Ammon's horn (tissue), 1 donor: Measurements from ENCODE around the gene PKP4.

Experiments
- DNase-seq: peaks from one replicate; pipeline ENCODE4 v3.0.0-alpha.2; 2016; ENCODE audit warnings: low spot score

PKP4 gene

DNA sequence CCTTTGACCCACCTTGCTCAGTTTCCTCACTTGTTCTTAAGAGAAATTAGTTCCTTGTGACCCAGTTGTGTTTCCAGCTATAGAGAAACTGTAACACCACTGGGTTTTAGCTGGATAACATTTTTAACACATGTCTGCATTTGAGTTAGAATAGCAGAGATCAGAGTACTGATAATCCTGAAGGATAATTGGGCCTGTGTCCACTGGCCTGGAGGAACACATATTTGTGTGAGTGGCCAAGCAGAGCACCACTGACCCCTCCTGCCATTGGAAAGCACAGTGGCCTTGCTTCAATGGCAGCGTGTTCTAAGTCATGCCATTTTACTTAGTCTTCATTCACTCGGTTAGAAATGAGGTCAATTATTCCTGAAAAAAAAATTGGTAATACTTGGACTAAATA, 42.6 kb downstream of the PKP4 start:
- DNase-seq, result no peak

DNA sequence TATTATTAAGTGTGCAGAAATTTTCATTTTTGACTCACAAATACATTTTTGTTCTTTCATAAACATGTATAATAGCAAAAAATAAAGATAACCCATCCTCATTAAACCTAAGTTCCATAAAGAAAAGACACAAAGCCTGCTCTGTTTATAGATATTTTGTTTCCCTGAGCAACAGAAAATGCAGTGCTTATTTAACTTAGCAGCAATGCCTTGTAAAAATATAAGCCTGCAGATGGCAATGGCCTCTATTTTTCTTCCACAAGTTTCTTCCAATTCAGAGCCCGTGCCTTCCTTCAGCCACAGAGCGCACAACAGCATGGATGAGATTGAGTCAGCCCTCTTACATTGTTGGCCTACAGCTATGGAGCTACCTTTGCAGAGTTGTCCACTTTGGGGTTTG, 43.6 kb downstream of the PKP4 start:
- no peak for DNase-seq

DNA sequence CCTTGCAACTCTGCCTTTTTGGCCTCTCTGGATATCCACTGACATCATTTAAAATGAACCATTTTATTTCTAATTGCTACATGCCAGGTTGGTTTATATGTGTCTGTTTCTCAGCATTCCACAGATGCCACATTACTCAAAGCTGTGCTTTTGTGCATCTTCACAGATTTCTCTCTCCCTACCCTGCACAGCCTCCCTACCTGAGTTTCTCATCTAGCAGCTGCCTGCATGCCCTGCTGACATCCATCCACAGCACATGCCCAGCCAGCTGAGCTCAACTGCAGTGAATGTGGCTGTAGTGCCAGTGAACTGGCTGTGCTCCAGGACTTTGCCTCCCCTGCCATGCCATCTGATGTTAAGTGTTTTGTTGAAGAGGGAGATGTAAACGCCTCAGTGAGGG, 44.5 kb downstream of the PKP4 start:
- peak; percentile 79 for DNase-seq

DNA sequence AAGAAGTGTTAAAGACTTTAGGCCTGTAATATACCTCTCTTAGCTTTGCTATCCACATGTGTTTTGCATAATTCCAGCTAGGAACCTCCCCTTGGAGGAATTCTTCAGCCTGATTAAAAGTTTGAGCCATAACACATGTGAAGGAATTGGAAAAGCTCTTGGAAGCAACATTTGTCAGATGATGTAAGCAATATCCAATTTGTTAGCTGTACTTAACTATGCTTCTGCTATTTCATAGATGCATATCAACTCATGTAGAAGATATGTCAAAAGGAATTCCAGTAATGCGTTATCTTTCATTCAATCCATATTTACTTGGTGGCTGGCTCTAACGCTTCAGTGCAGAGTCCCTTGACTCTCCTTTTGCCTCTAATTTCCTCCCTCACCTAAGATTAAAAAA, 46.2 kb downstream of the PKP4 start:
- no peak for DNase-seq

DNA sequence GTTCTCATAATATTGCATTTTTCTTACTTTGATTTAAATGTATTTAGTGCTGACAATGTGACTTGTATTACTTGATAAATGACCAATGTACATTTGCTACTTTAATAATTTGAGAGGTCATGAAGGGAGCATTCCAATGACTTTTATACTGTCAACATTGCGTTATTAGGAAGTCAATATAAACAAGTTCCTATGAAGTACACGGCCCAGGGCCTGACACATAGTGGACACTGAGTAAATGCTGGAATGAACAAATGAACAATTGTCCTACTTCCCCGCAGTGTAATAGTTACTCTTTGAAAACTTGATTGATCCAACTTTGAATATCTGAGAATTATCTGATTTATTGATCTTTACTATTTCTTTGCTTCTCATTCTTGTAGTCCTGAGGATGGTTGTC, 47.3 kb downstream of the PKP4 start:
- no peak for DNase-seq

DNA sequence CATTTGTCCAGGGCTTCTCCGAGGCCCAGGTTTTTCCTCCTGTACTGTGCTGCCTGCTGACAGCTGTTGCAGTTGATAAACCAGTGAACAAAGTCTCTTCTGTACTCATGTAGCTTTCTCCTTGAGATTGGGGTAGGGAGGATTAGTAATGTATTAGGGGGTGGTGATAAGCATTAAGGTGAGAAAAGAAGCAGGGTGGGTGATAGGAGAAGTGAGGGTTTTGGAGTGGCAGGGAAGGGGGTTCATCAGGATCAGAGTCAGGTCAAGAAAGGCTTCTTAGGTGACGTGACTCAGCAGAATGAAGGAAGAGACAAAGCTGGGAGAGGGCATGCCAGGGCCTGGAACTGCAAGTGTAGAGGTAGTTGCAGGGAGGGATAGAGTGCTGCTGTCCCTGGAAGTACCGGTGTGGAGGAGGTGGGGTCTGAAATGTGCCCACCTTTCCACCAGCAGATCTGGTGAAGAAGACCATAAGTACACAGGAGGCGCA, 48.7 kb downstream of the PKP4 start:
- no peak for DNase-seq

DNA sequence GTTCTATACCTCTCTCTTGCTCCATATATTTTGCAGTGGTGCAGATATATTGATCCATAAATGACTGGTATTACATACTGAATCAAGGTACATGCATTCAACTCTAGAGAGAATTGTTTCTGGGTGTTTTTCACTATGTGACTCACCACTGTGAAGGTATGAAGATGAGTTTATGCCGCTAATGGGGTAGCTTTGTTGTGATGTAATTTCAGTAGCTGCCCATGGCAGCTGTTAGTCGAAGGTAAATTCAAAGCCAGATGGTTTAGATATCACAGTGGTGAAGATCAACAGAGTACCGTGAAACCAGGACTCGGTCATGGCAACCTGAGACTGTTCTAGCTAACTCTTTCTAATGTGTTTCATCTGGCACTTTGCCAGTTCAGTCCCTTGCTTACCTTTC, 50.4 kb downstream of the PKP4 start:
- no peak for DNase-seq

DNA sequence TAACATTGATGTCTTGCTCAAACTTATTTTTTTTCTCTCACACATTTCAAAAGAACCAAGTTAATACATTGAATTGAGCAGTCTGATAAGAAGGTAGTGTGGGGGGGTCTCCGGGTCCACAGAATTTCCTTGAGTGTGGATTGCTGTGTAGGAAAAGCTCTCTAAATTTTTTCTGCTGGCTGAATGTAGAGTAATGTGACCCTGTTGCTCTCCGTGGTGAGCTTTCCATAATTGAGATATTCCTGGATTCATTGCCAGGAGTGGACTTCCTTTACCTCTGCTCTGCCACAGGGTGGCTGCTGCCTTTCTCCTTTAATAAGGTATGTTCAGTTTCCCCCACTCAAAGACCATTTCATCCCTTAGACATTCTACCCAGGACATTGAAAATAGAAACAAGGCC, 50.9 kb downstream of the PKP4 start:
- no peak for DNase-seq

DNA sequence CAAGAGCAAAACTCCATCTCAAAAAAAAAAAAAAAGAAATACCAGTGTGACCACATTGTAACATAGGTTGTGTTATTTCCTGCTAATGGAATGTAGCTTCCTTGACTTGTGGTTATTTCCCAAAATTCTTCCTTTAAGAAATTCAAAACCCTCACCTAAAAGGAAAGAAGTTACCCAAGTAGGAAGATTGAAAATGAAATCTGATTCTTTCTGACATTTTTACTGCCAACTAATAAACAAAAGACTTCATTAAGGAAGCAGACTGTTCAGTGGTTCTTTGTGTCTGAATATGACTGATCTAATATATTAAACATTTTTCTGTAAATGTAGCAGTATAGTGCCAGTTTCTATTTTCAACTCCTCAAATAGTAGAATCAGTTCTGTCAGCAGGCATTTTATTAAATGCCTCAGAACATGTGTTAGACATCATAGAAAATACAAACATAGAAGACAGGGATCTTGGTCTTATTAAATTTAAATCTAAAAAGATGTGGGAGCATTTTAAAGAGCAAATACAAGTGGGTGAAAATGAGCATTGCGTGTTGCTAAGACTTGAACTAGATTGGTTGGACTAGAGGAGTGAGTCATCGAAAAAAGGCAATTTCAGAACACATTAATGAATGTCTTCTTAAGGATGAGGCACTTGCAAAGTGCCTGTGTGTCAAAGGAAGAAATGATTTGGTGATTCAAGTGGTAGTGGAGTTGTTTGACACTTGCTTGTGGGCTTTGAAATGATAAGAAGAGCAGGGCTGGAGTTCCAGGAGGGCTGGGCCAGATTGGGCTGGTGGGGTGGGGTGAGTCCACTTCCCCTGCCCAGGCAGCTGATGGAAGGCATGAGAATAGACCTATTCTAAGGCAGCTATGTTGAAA, 53.4 kb downstream of the PKP4 start:
- no peak for DNase-seq

DNA sequence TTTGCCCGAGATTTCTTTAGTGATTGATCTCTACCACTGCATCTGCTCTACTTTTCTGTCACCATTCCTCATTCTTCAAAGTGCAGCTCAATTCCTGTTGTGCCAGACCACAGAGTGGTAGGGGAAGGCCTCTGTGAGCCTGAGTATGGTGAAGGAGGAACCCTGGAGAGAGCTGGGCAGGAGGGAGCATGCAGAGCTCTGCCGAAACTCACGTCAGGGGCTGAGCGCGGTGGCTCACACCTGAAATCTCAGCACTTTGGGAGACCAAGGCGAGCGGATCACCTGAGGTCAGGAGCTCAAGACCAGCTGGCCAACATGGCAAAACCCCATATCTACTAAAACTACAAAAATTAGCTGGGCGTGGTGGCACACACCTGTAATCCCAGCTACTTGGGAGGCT, 54.1 kb downstream of the PKP4 start:
- no peak for DNase-seq

DNA sequence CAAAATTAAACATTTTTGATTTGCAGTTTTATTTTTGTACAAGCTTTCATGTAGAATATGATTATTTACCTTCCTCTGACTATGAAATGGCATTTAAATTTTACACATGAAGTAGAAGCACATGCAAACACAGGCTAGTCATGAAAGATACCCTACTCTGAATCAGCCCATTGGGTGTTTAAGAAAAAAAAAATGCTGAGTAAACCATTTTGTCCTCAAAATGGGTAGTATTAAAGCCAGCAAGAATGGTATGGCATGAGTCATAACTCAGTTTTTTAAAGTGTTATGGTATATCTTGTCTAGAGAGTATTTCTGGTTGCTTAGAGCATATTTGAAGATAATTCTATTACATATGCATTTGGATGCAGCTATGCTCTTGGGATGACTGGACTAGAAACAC, 55.0 kb downstream of the PKP4 start:
- DNase-seq, result no peak

DNA sequence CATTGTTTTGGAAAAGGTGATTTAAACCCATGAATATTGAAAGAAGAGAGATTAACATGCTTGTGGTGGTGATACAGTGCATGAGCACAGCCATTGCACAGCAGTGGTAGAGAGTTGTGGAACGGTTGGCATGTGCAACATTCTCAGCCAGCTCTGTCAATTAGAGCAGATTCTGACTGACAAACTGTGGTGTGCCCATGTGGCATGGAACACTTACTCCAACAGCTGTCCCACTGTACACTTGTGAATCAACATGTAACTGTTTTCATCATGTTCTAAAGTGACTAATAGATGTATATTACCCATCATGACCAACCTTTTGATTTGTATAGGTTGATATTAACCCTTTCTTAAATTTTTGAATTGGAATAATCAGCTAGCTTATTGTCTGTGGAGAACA, 55.6 kb downstream of the PKP4 start:
- DNase-seq, result no peak

DNA sequence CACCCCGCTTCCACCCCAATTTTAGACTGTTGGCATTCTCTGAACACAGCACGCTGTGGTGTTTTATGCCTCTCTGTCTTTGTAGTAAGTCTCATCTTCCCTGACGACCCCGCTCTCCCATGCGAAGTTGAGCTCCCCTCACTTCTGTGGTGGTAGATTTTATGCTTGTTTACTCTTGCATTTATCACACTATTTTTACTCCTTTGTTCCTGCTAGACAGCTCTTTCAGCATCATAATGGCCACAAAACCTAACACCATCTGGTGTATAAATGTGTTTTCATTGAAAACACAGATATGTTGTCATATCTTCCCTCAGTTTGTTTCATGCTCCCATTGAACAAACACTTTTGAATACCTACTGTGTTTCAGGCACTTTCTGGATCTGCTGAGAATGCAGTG, 57.1 kb downstream of the PKP4 start:
- DNase-seq, result no peak

DNA sequence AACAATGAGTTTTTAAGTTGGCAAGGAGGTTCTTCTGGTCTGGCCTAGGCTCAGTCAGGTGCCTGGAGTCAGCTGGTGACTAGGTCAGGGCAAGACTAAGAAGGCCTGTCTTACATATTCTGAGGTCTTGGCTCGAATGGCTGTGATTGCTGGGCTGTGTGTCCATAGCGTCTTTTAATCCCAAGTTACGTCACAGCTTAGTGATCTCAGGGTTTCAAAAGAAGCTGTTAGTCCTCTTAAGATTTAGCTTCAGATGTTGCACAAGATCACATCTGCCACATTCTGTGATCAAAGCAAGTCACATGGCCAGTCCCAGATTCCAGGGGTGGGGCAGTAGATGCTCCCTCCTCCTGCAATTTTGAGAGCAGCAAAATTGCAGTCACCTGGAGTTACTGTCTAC, 61.3 kb downstream of the PKP4 start:
- DNase-seq, result no peak

DNA sequence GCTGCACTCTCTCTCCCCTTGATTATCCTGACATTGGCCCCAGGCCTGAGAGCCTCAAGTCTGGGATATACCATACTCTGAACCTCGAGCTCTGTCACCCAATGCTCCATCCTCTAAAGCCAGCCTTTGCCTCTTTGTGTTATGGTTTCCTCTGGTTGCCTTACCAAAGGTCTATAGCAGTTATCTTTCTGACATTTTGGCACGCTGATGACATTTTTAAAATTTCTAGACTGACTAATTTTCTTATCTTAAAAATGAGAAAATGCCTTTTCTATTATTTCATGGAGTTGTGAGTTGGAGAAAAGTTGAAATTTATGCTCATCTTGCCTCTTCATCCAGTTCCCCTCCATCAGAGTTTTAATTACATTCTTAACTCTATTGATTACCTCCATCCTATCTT, 62.7 kb downstream of the PKP4 start:
- DNase-seq, result no peak

DNA sequence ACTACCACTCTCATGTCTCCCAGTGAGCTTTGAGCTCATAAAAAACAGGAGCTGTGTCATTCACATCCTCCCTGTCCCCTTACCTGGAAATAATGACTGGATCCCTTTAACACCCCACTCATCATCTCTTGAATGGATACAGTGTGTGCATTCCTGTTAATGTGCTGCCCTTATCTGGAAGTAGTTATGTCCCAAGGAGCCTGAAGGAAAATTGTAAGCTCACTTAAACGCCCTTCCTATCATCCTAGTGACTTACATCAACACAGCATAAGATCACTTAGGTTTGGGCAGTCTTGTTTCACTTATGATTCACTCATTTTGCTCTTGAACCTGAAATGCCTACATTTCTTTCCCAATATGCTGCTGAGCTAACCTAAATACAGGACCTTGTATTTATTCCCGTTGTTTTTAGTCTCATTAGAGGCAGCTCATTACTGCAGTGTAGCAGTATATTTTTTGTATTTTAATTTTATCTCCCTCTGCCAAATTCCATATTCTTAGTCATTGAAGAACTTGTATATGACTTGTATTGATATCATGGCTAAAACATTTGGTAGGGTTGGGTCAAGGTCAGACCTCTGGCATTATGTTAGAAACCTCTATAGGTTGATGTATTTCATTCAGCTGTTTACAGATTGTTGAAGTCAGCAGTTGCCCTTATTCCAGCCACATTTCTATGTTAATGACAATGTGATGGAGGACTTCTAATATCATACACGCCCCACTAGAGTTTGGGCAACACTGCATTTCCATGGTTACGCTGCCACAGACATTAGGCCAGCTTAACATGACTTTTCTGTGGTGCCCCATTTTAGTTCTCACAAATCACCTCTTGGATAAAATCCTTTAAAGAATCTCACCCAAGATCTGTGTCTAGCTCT, 72.9 kb downstream of the PKP4 start:
- DNase-seq, result no peak

DNA sequence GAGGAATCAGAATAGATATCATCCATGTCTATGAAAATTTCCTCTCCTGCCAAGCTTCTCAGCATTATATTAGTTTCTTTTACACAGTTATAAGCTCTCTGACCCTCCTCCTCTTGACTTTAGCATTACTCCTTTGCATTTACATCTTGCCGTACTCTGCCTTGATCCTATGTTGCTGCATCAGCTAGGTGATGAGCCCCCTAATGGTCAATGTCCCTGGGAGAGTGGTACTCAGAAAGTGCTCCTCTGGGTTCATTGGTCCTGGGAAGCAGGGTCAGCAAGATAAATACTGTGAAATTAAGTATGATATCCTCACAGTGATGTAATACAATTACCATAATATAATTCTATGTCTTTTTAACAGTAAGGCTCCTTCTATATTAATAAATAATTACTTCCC, 74.1 kb downstream of the PKP4 start:
- DNase-seq, result no peak

DNA sequence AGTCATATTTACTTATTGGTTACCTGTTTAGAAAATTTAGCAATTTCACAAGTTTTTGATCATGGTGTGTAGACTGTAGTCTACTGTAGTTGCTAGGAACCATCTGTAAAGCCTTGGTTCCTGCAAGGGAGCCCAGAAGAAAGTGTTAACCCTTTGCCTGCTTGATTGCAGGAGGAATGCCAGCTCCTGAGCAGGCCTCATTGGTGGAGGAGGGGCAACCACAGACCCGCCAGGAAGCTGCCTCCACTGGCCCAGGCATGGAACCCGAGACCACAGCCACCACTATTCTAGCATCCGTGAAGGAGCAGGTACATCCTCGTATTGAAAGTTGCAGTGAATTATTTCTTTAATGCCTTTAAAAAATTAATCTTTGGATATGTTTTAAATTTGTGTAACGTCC, 76.3 kb downstream of the PKP4 start:
- DNase-seq, result no peak

DNA sequence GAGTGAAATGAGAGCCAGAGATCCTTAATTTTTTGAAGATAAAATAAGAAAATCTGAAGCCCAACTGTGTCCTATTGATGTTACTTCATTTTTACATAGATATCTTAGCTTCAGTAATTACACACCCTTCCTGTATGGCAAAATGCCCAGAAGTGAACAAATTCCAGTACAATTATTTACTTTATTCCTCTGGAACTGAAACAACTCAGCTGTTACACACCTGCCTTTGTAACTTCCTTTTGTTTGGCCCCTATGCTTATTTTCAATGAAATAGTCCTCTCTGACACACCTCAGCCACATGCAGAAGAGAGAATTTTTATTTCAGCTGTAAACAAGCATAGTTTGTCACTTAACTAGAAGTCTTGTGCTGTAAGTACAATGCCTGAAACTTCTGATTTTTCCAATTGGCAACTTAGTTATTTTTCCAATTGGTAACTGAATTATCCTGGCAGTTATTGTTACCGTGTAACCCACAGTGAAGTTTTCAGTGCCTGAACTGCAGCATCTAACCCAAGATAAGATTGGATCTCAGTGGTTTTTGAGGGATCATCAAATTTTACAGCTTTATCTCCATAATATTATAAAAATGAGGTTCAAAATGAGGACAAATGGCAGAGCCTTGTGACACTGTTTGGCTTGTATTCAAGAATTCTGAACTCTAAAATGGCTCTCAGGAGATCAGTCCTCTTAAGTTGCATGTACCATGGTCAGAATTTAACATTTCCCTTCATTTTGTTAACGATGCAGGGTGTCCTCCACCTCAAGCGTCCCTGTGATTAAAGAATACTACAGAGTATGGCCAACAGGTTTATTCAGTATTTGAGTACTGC, 82.6 kb downstream of the PKP4 start:
- DNase-seq, result no peak

DNA sequence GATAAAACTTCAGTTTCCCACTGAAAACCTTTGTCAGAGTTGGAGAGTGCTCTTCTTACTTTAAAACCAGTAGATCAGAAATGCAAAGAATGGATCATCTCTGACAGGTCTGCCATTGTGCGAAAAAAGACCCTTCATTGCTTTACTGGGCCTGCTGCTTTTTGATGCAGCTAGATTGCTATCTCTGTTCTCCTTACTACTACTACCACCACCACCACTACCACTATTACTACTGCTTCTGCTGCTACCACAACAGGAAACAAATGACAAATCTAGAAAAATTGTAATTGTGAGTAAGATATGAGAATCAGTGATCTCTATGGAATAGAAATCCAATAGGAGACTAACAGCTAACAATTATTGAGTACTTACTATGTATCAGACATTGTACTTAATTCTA, 85.8 kb downstream of the PKP4 start:
- DNase-seq, result no peak

DNA sequence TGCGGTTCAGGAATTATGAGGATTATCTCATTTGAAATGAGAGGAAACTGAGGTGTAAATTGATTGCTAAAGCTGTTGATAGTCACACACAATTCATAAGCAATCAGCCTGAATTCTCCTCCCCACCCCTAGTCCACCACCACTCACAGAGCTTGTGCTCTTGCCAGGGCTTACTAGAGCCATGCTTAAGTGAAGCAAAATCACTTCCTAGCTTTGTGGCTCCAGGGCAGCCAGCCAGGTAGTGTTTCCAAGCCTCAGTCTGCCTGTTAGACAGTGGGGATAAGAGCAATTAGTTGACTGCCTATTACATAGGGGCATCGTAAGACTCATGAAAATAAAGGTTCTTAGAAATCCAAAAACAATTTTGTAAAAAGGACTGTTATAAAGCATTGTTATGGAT, 87.2 kb downstream of the PKP4 start:
- DNase-seq, result no peak

DNA sequence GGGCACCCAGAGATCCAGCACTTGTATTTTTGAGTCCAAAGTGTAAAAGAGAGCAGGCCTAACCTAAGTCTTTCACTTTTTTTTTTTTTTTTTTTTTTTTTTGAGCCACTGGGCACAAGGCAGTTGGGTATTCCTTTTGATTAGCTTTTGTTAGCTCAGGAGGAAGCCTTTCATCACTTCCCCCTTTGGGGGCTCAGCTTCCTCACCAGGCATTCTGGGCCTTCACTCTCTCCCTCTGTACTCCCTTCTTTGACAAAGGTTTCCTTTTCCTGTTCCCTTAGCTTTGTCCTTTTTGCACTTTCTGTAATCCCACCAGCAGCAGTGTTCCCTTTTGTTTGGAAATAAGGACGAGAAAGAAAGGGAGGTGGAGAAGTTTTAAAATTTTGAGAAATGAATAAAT, 88.2 kb downstream of the PKP4 start:
- no peak for DNase-seq
